K562 (cell line): ENCODE results near the gene AASDH. TPM values are rescaled to one million over a fixed set of nuclear protein-coding genes. Genes with fewer than 3 reads are reported as not detected.

Experiments
- ATAC-seq: fragments of 200-7000 bp; cut with Tn5 transposase; 3 replicates; pipeline ENCODE4 v1.9.1; 2020; ENCODE audit warnings: moderate library complexity
- BruUV-seq: library from RNA; stranded (reverse); fragments of 400-500 nt; replicated peaks from 2 replicates; lab custom pipeline; 2021; lab: Mats Ljungman, UMichigan
- CTCF ChIA-PET: fragments of 300-600 bp; formaldehyde crosslinking; extraction: SDS; loops from one replicate; lab custom pipeline; 2021; ENCODE audit warnings: low intra/inter-chr PET ratio; lab: Yijun Ruan, JAX
- POLR2A ChIA-PET: fragments of 300-600, 350-650 bp; sonication (Branson Sonifier 250); formaldehyde crosslinking; extraction: SDS; loops from one replicate; lab custom pipeline; 2021; ENCODE audit warnings: antibody characterized with exemption, inconsistent platforms; lab: Yijun Ruan, JAX
- DNase-seq, 4 experiments: peaks; one replicate each; pipeline versions ENCODE4 v3.0.0 to v3.0.0-alpha.2; 2011 to 2018; ENCODE audit warnings: low spot score in 3 of 4, mixed read lengths in 3 of 4; ENCODE audit errors: extremely low read depth in 1 of 4
- FAIRE-seq: peaks from 2 replicates; lab custom pipeline; 2011; peaks lifted over from hg19 to GRCh38; lab: Jason Lieb, UNC
- H2AFZ ChIP-seq: 2 replicates; pipeline ENCODE4 v1.6.0; 2011; ENCODE audit warnings: low read depth, low read length, control low read depth, inconsistent platforms
- H3K27ac ChIP-seq: fragments of 200-600 bp; 3 replicates; pipeline ENCODE4 v1.8.0; 2011; ENCODE audit warnings: low read depth, mild to moderate bottlenecking, control low read depth, inconsistent platforms, low read length, moderate library complexity, mixed read lengths; ENCODE audit errors: extremely low read depth
- H3K27me3 ChIP-seq, 2 experiments: fragments of 300-600 bp in 1 of 2; 2 replicates in 1 of 2; 3 replicates in 1 of 2; pipeline versions ENCODE4 v1.6.0 to v1.8.0; 2011; ENCODE audit warnings: inconsistent platforms in 2 of 2, low read length in 2 of 2, mild to moderate bottlenecking in 1 of 2, mixed read lengths in 1 of 2, moderate library complexity in 1 of 2; ENCODE audit not compliant: control insufficient read depth in 2 of 2, insufficient read depth in 2 of 2
- H3K36me3 ChIP-seq: fragments of 300-600 bp; 3 replicates; pipeline ENCODE4 v1.8.0; 2011; ENCODE audit warnings: mild to moderate bottlenecking, low read length, inconsistent platforms; ENCODE audit not compliant: control insufficient read depth, insufficient read depth
- H3K4me1 ChIP-seq, 2 experiments: fragments of 200-600 bp in 1 of 2; replicated peaks in 1 of 2; 2 replicates in 1 of 2; 3 replicates in 1 of 2; pipeline versions ENCODE4 v1.5.1 to v1.8.0; 2011; ENCODE audit warnings: inconsistent platforms in 2 of 2, low read length in 2 of 2, mild to moderate bottlenecking in 1 of 2, mixed read lengths in 1 of 2, moderate library complexity in 1 of 2; ENCODE audit not compliant: control insufficient read depth in 2 of 2, insufficient read depth in 2 of 2
- H3K4me2 ChIP-seq: 2 replicates; pipeline ENCODE4 v1.6.1; 2011; ENCODE audit warnings: low read length, control low read depth, inconsistent platforms, mixed read lengths; ENCODE audit not compliant: insufficient read depth
- H3K4me3 ChIP-seq: fragments of 200-600 bp; sonication (generic), shearing (Covaris generic); 2 replicates; pipeline ENCODE4 v1.5.1; 2016; ENCODE audit warnings: control low read depth, inconsistent platforms
- H3K79me2 ChIP-seq: fragments of 200-600 bp; 3 replicates; pipeline ENCODE4 v1.8.0; 2011; ENCODE audit warnings: low read length, inconsistent platforms; ENCODE audit not compliant: control insufficient read depth, insufficient read depth
- H3K9ac ChIP-seq, 2 experiments: 2 replicates each; pipeline versions ENCODE4 v1.6.0 to v1.6.1; 2011; ENCODE audit warnings: low read depth in 2 of 2, low read length in 2 of 2, control low read depth in 1 of 2, inconsistent platforms in 1 of 2, mild to moderate bottlenecking in 1 of 2, mixed read lengths in 1 of 2; ENCODE audit not compliant: insufficient read depth in 1 of 2
- H3K9me1 ChIP-seq: one replicate; pipeline ENCODE4 v1.6.0; 2011; ENCODE audit warnings: inconsistent platforms, mild to moderate bottlenecking, low read length, moderate library complexity; ENCODE audit not compliant: control insufficient read depth, insufficient read depth
- H3K9me3 ChIP-seq: replicated peaks from 2 replicates; pipeline ENCODE4 v1.5.1; 2011; ENCODE audit warnings: low read depth, low read length, inconsistent platforms; ENCODE audit not compliant: control insufficient read depth, insufficient read depth
- H4K20me1 ChIP-seq: replicated peaks from 2 replicates; pipeline ENCODE4 v1.6.1; 2011; ENCODE audit warnings: low read length, inconsistent platforms, mixed read lengths; ENCODE audit not compliant: control insufficient read depth, insufficient read depth
- EGR1 ChIP-seq: fragments of 450-650 bp; conservative IDR thresholded peaks from 2 replicates; pipeline ENCODE4 v1.6.1; 2017; ENCODE audit warnings: mild to moderate bottlenecking
- ETV6 ChIP-seq, 3 experiments: fragments of 150-350 bp in 1 of 3; sonication (generic) in 1 of 3; formaldehyde crosslinking in 1 of 3; IDR thresholded peaks; 2 replicates each; pipeline versions ENCODE4 v1.6.1 to v1.8.0; 2014 to 2022; ENCODE audit warnings: borderline replicate concordance in 2 of 3, low read depth in 2 of 3, antibody characterized with exemption in 1 of 3, low read length in 1 of 3, mild to moderate bottlenecking in 1 of 3, missing genetic modification reagents in 1 of 3
- FOXK1 ChIP-seq: sonication (generic); formaldehyde crosslinking; IDR thresholded peaks from 2 replicates; pipeline ENCODE4 v1.8.0; 2022; ENCODE audit warnings: missing genetic modification reagents, mild to moderate bottlenecking, borderline replicate concordance
- HDAC3 ChIP-seq: fragments of 450-650 bp; IDR thresholded peaks from 2 replicates; pipeline ENCODE4 v1.6.1; 2018; ENCODE audit warnings: borderline replicate concordance, mild to moderate bottlenecking, moderate library complexity; ENCODE audit not compliant: partially characterized antibody
- HMGN3 ChIP-seq: IDR thresholded peaks from 2 replicates; pipeline ENCODE4 v1.6.1; 2011; ENCODE audit warnings: borderline replicate concordance, low read depth, mild to moderate bottlenecking, mixed read lengths, low read length; ENCODE audit not compliant: insufficient read length; ENCODE audit errors: extremely low read depth
- KLF13 ChIP-seq: fragments of 450-650 bp; IDR thresholded peaks from 2 replicates; pipeline ENCODE4 v1.6.1; 2016; ENCODE audit warnings: missing genetic modification characterization, low read depth, mild to moderate bottlenecking, missing compliant biosample characterization, moderate library complexity, borderline replicate concordance
- ZNF76 ChIP-seq: fragments of 250-450 bp; sonication (Bioruptor Pico); IDR thresholded peaks from 2 replicates; pipeline ENCODE4 v1.4.0; 2020; ENCODE audit warnings: mild to moderate bottlenecking, moderate library complexity, borderline replicate concordance
- WGBS: fragments of 100-300 bp; shearing (Covaris generic); methylation state at CpG from one replicate; pipeline ENCODE4 v1.1.6; 2016; ENCODE audit warnings: low coverage, mixed read lengths; ENCODE audit not compliant: insufficient coverage; ENCODE audit errors: missing lambda C conversion rate; 5-methylcytosine and 5-hydroxymethylcytosine counted together
- in situ Hi-C: fragments of 300-500 bp; cut with MboI; formaldehyde crosslinking; loops from 4 replicates; pipeline ENCODE4 v1.15.0; 2018; ENCODE audit warnings: inconsistent platforms, mixed read lengths
- intact Hi-C: fragments of 100-400 bp; cut with micrococcal nuclease; formaldehyde crosslinking; loops from 2 replicates; pipeline ENCODE4 v1.14.2; 2022
- polyA plus RNA-seq, 8 experiments: library from polyadenylated mRNA; depleted of rRNA in 4 of 8; stranded (reverse) in 5 of 8; unstranded in 3 of 8; fragments of >200 nt; fragmentation: Nextera tagmentation in 2 of 8; fragmentation: Illumina TruSeq in 1 of 8; extraction: Ambion mirVana in 2 of 8; extraction: Trizol in 1 of 8; gene quantifications; 2 replicates each; pipeline versions ENCODE4 v1.2.1 to v1.2.3, GENCODE V29; 2011 to 2014; ENCODE audit warnings: inconsistent platforms in 1 of 8, missing spikeins in 1 of 8
- total RNA-seq, 7 experiments: library from RNA; depleted of rRNA in 6 of 7; stranded (reverse); fragments of >200 nt in 6 of 7; fragmentation: Illumina TruSeq in 2 of 7; extraction: Trizol in 2 of 7; gene quantifications; 2 replicates each; pipeline versions ENCODE4 v1.2.1 to v1.2.3, GENCODE V29; 2011 to 2021; ENCODE audit warnings: low replicate concordance in 1 of 7

Gene AASDH
- total and polyA plus RNA-seq, 9 of the 15 experiments (the other 6 are each of a cell fraction or from before 2014, with no cell fraction given): 8.6 to 29.7 (median 13.7) TPM

DNA sequence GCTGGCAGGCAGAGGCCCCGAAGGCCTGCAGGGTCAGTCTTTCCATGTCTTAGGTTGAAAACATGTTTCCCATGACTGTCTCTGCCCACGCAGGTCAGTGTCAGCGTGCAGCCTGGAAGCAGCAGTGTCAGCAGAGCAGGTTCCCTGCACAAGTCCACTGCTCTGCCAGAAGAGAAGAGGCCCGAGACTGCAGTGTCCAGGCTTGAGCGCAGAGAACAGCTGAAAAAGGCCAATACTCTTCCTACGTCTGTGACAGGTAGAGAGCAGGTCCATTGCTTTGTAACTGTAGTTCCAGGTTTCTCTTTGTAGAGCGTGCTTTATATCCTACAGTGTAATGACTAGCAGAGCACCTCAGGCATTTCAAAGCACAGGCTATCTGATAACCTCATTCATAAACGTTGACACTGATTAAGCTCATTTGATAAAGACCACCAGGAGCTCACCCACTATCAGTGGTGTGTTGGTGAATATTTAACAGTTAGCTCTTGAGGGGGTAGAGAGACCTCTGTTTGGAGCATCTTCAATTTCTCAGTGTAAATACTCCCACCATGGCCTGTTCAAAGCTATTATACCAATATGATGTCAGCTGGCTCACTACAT lies 63.2 kb downstream of the AASDH start:
- no TSS peak for BruUV-seq
- ChIA-PET CTCF (no interaction called here), POLR2A (interaction anchor here (0.8 kb wide), 1 partner anchor 80 kb away, joined by 3 read pairs; no protein-coding TSS in a partner anchor)
- Histone ChIP-seq H3K79me2 (no peaks in the 10 kb centered on the region), H4K20me1 (no peaks in the 10 kb centered on the region), H3K27ac (no peak overlapping the region), H3K4me3 (no peak overlapping the region), H3K9me1 (no peaks in the 10 kb centered on the region), H3K9ac (no peak overlapping the region; a peak in 1 of 4 replicates), H3K4me1 (no peaks in the 10 kb centered on the region), H3K9me3 (no peaks in the 10 kb centered on the region), H3K36me3 (no peaks in the 10 kb centered on the region), H2AFZ (no peak overlapping the region), H3K4me2 (no peak overlapping the region), H3K27me3 (peaks cover 19 to 21% of the 10 kb centered on the region in 2 experiments)
- FAIRE-seq: peak; percentile 44
- ATAC-seq: peak; percentile 54
- intact Hi-C loops (no loop called here), in situ Hi-C loops (no loop called here)
- 19% methylated on average over 8 of the region's 8 CpGs for WGBS
- DNase-seq: no peak
- TF ChIP-seq HDAC3: no peak
- no peak for TF ChIP-seq ZNF76 (CRISPR knock-in tag)
- TF ChIP-seq ETV6 (IDR thresholded peaks at IDR 0.05; ENCODE audit: borderline replicate concordance in 1 of 2, low read depth in 2 of 2, low read length in 1 of 2): no peak
- TF ChIP-seq ETV6 (CRISPR knock-in tag; IDR thresholded peaks at IDR 0.05; ENCODE audit: borderline replicate concordance): no peak
- no peak for TF ChIP-seq KLF13 (tag)
- TF ChIP-seq FOXK1: no peak
- TF ChIP-seq EGR1: peak; percentile 18; the same call in 1 of the 2 replicates
- TF ChIP-seq HMGN3: no peak
